SK-N-SH (cell line): ENCODE results near the gene ALKBH1. TPM values are rescaled to one million over a fixed set of nuclear protein-coding genes. Genes with fewer than 3 reads are reported as not detected.

Experiments used
- CTCF ChIA-PET: fragments of 300-600, 350-600 bp; formaldehyde crosslinking; extraction: SDS; loops from one replicate; lab custom pipeline; 2021; lab: Yijun Ruan, JAX
- POLR2A ChIA-PET: fragments of 350-600 bp; sonication (Branson Sonifier 250); formaldehyde crosslinking; extraction: SDS; loops from one replicate; lab custom pipeline; 2020; ENCODE audit warnings: antibody characterized with exemption, inconsistent platforms; lab: Yijun Ruan, JAX
- DNase-seq: peaks from one replicate; pipeline ENCODE4 v3.0.0; 2012
- H2AFZ ChIP-seq: fragments of 200-600 bp; sonication (generic); 2 replicates; pipeline ENCODE4 v1.8.1; 2016; ENCODE audit warnings: antibody characterized with exemption, mild to moderate bottlenecking, low read depth
- H3F3A ChIP-seq: fragments of 200-600 bp; sonication (generic); replicated peaks from 2 replicates; pipeline ENCODE3; 2016; ENCODE audit warnings: antibody characterized with exemption, mild to moderate bottlenecking; ENCODE audit not compliant: insufficient read depth
- H3K27ac ChIP-seq, 2 experiments: fragments of 200-500 bp in 1 of 2; fragments of 200-600 bp in 1 of 2; sonication (Bioruptor generic) in 1 of 2; sonication (generic), shearing (Covaris generic) in 1 of 2; 2 replicates each; pipeline versions ENCODE4 v1.5.1 to v1.6.1; 2014 to 2016; ENCODE audit warnings: low read depth in 2 of 2, inconsistent platforms in 1 of 2, low read length in 1 of 2, mild to moderate bottlenecking in 1 of 2, mixed read lengths in 1 of 2
- H3K27me3 ChIP-seq: fragments of 200-600 bp; sonication (generic), shearing (Covaris generic); 2 replicates; pipeline ENCODE4 v1.6.1; 2016; ENCODE audit warnings: mixed run types; ENCODE audit not compliant: insufficient read depth
- H3K36me3 ChIP-seq, 2 experiments: fragments of 200-500 bp in 1 of 2; fragments of 200-600 bp in 1 of 2; sonication (Bioruptor generic) in 1 of 2; sonication (generic) in 1 of 2; replicated peaks in 1 of 2; 2 replicates each; pipeline versions ENCODE3 to v1.5.1; 2014 to 2016; ENCODE audit warnings: low read length in 1 of 2, mild to moderate bottlenecking in 1 of 2; ENCODE audit not compliant: insufficient read depth in 2 of 2, control insufficient read depth in 1 of 2
- H3K4me1 ChIP-seq, 2 experiments: fragments of 200-500 bp in 1 of 2; fragments of 200-600 bp in 1 of 2; sonication (Bioruptor generic) in 1 of 2; sonication (generic), shearing (Covaris generic) in 1 of 2; 2 replicates each; pipeline versions ENCODE4 v1.5.1 to v1.6.1; 2014 to 2016; ENCODE audit warnings: low read depth in 1 of 2, low read length in 1 of 2, mixed run types in 1 of 2; ENCODE audit not compliant: insufficient read depth in 2 of 2, control insufficient read depth in 1 of 2
- H3K4me2 ChIP-seq: fragments of 200-600 bp; sonication (generic), shearing (Covaris generic); 2 replicates; pipeline ENCODE4 v1.6.1; 2017; ENCODE audit warnings: mixed run types
- H3K4me3 ChIP-seq, 2 experiments: fragments of 200-500 bp in 1 of 2; fragments of 200-600 bp in 1 of 2; sonication (Bioruptor generic) in 1 of 2; sonication (generic), shearing (Covaris generic) in 1 of 2; 2 replicates each; pipeline versions ENCODE4 v1.5.1 to v1.8.1; 2014 to 2016; ENCODE audit warnings: low read depth in 2 of 2, inconsistent platforms in 1 of 2, low read length in 1 of 2, mild to moderate bottlenecking in 1 of 2, mixed read lengths in 1 of 2, moderate library complexity in 1 of 2
- H3K79me2 ChIP-seq: fragments of 200-600 bp; sonication (generic); 2 replicates; pipeline ENCODE4 v1.8.1; 2017; ENCODE audit warnings: mild to moderate bottlenecking; ENCODE audit not compliant: insufficient read depth
- H3K9ac ChIP-seq: fragments of 200-600 bp; sonication (generic); 2 replicates; pipeline ENCODE4 v1.6.1; 2017; ENCODE audit warnings: mixed run types
- H3K9me2 ChIP-seq: fragments of 200-600 bp; sonication (generic); 2 replicates; pipeline ENCODE4 v1.6.1; 2017; ENCODE audit warnings: mixed run types
- H3K9me3 ChIP-seq: fragments of 200-600 bp; sonication (generic); 2 replicates; pipeline ENCODE4 v1.6.1; 2017; ENCODE audit warnings: mixed run types, mild to moderate bottlenecking, moderate library complexity
- H4K20me1 ChIP-seq: fragments of 200-600 bp; sonication (generic); 2 replicates; pipeline ENCODE4 v1.6.1; 2017; ENCODE audit warnings: mild to moderate bottlenecking, mixed run types; ENCODE audit not compliant: insufficient read depth
- CHD2 ChIP-seq: fragments of 150-350 bp; IDR thresholded peaks from 2 replicates; pipeline ENCODE4 v1.6.1; 2018; ENCODE audit warnings: low read length; ENCODE audit not compliant: partially characterized antibody
- CTCF ChIP-seq: fragments of 200-600 bp; sonication (generic); IDR thresholded peaks from 2 replicates; pipeline ENCODE4 v1.6.1; 2017; ENCODE audit warnings: antibody characterized with exemption, mild to moderate bottlenecking, moderate library complexity
- EZH2phosphoT487 ChIP-seq: fragments of 200-600 bp; sonication (generic); IDR thresholded peaks from 2 replicates; pipeline ENCODE4 v1.6.1; 2017; ENCODE audit warnings: low read depth, mixed run types, mild to moderate bottlenecking, antibody characterized with exemption, moderate library complexity, borderline replicate concordance
- FOSL2 ChIP-seq: IDR thresholded peaks from 2 replicates; pipeline ENCODE4 v1.4.0; 2012; ENCODE audit warnings: low read depth, mild to moderate bottlenecking, moderate library complexity, borderline replicate concordance
- FOXM1 ChIP-seq: IDR thresholded peaks from 2 replicates; pipeline ENCODE4 v1.4.0; 2012; ENCODE audit warnings: low read depth, mild to moderate bottlenecking
- IRF3 ChIP-seq: fragments of 150-350 bp; IDR thresholded peaks from 2 replicates; pipeline ENCODE4 v1.6.1; 2016; ENCODE audit warnings: mild to moderate bottlenecking, low read depth, low read length
- JUND ChIP-seq: IDR thresholded peaks from 2 replicates; pipeline ENCODE4 v1.4.0; 2012
- MEF2A ChIP-seq: IDR thresholded peaks from 2 replicates; pipeline ENCODE4 v1.4.0; 2012; ENCODE audit warnings: low read depth, borderline replicate concordance
- MXI1 ChIP-seq: IDR thresholded peaks from 2 replicates; pipeline ENCODE4 v1.6.1; 2012; ENCODE audit warnings: mild to moderate bottlenecking, low read depth, low read length, improper control_type of control experiment
- NFIC ChIP-seq: IDR thresholded peaks from 2 replicates; pipeline ENCODE4 v1.4.0; 2012; ENCODE audit warnings: borderline replicate concordance
- NRF1 ChIP-seq: IDR thresholded peaks from 2 replicates; pipeline ENCODE4 v1.6.1; 2012; ENCODE audit warnings: low read depth, mild to moderate bottlenecking, low read length
- PBX3 ChIP-seq: IDR thresholded peaks from 2 replicates; pipeline ENCODE4; 2012
- RAD21 ChIP-seq: IDR thresholded peaks from 2 replicates; pipeline ENCODE4 v1.6.1; 2012; ENCODE audit warnings: mild to moderate bottlenecking, low read length
- REST ChIP-seq: IDR thresholded peaks from 2 replicates; pipeline ENCODE4 v1.6.1; 2012; ENCODE audit warnings: mild to moderate bottlenecking, low read depth, low read length, moderate library complexity
- RXRA ChIP-seq: IDR thresholded peaks from 2 replicates; pipeline ENCODE4 v1.4.0; 2012; ENCODE audit warnings: low read depth, mild to moderate bottlenecking, borderline replicate concordance
- SIN3A ChIP-seq: IDR thresholded peaks from 2 replicates; pipeline ENCODE4 v1.6.1; 2012; ENCODE audit warnings: low read depth, mild to moderate bottlenecking, low read length, moderate library complexity, borderline replicate concordance
- TAF1 ChIP-seq: IDR thresholded peaks from 2 replicates; pipeline ENCODE4 v1.6.1; 2012; ENCODE audit warnings: low read depth, mild to moderate bottlenecking, low read length, moderate library complexity, borderline replicate concordance
- TEAD4 ChIP-seq: IDR thresholded peaks from 2 replicates; pipeline ENCODE4 v1.4.0; 2012; ENCODE audit warnings: mild to moderate bottlenecking, borderline replicate concordance; ENCODE audit not compliant: insufficient read depth
- YY1 ChIP-seq: IDR thresholded peaks from 2 replicates; pipeline ENCODE4 v1.4.0; 2012; ENCODE audit warnings: low read depth, mild to moderate bottlenecking
- WGBS: methylation state at CpG from one replicate; pipeline ENCODE4 v1.1.6; 2017; ENCODE audit warnings: low lambda C conversion rate; 5-methylcytosine and 5-hydroxymethylcytosine counted together
- polyA plus RNA-seq, 3 experiments: library from polyadenylated mRNA; depleted of rRNA; stranded (reverse); fragments of >200 nt; gene quantifications; 2 replicates each; pipeline ENCODE4 v1.2.3, GENCODE V29; 2012

ALKBH1 gene
- polyA plus RNA-seq, 1 of the 3 experiments (the other 2 are of a cell fraction): 10.7 TPM

GRCh38 chr14:77659831-77660230, 48.0 kb downstream of the ALKBH1 start:
- Histone ChIP-seq H3K4me2 (no peak overlapping the region), H3K27me3 (no peaks in the 10 kb centered on the region), H3K9me2 (no peaks in the 10 kb centered on the region), H3K79me2 (no peaks in the 10 kb centered on the region), H2AFZ (no peak overlapping the region), H3K4me1 (peaks cover 0 to 5% of the 10 kb centered on the region in 2 experiments; a peak in 1 of 4 replicates), H3K4me3 (no peak overlapping the region), H3K36me3 (no peaks in the 10 kb centered on the region), H3K9me3 (no peaks in the 10 kb centered on the region), H4K20me1 (no peaks in the 10 kb centered on the region), H3K9ac (no peak overlapping the region), H3K27ac (no peak overlapping the region), H3F3A (peaks cover 5% of the 10 kb centered on the region)
- 76% methylated on average over 2 of the region's 2 CpGs for WGBS
- POLR2A ChIA-PET: no interaction called here
- DNase-seq: no peak
- CTCF ChIA-PET: interaction anchor here (0.7 kb wide), 1 partner anchor 902 kb away, joined by 3 read pairs; no protein-coding TSS in a partner anchor
- TF ChIP-seq CHD2 (no peak), FOXM1 (no peak), TEAD4 (no peak), RXRA (no peak), JUND (no peak), IRF3 (no peak), NFIC (no peak), EZH2phosphoT487 (no peak), CTCF (no peak), SIN3A (no peak), FOSL2 (no peak), YY1 (no peak), TAF1 (no peak), MEF2A (no peak)

GRCh38 chr14:77657280-77657679, 50.5 kb downstream of the ALKBH1 start:
- no peaks in the 10 kb centered on the region for H3K9me3 ChIP-seq
- no peaks in the 10 kb centered on the region for H3K79me2 ChIP-seq
- no peaks in the 10 kb centered on the region for H3K27me3 ChIP-seq
- no peak for DNase-seq
- H2AFZ ChIP-seq: no peak overlapping the region
- H3K4me2 ChIP-seq: no peak overlapping the region
- H3K4me3 ChIP-seq: no peak overlapping the region
- no peak for TF ChIP-seq RXRA
- TF ChIP-seq YY1: no peak
- no peak for TF ChIP-seq MXI1
- no peak for TF ChIP-seq REST
- TF ChIP-seq MEF2A: no peak
- no peak for TF ChIP-seq NRF1
- TF ChIP-seq FOSL2: no peak
- no peak for TF ChIP-seq CHD2
- no peak for TF ChIP-seq IRF3
- TF ChIP-seq PBX3: no peak
- TF ChIP-seq RAD21: no peak
- CTCF ChIA-PET: interaction anchor here (1.1 to 1.2 kb wide), 2 partner anchors 38 to 205 kb away, joined by 4 read pairs; no protein-coding TSS in a partner anchor
- POLR2A ChIA-PET: no interaction called here
- H3F3A ChIP-seq: no peaks in the 10 kb centered on the region
- H4K20me1 ChIP-seq: no peaks in the 10 kb centered on the region
- peaks cover 0 to 7% of the 10 kb centered on the region in 2 experiments; a peak in 1 of 4 replicates for H3K4me1 ChIP-seq
- no peak overlapping the region for H3K9ac ChIP-seq
- WGBS: 85% methylated on average over 5 of the region's 5 CpGs
- H3K27ac ChIP-seq: no peak overlapping the region
- no peaks in the 10 kb centered on the region for H3K9me2 ChIP-seq
- no peaks in the 10 kb centered on the region for H3K36me3 ChIP-seq
